ENCODE data around the gene GALNT2.
A peak's percentile ranks its signal among the peaks of the same experiment; 100 is the strongest.

The GALNT2 gene

DNA sequence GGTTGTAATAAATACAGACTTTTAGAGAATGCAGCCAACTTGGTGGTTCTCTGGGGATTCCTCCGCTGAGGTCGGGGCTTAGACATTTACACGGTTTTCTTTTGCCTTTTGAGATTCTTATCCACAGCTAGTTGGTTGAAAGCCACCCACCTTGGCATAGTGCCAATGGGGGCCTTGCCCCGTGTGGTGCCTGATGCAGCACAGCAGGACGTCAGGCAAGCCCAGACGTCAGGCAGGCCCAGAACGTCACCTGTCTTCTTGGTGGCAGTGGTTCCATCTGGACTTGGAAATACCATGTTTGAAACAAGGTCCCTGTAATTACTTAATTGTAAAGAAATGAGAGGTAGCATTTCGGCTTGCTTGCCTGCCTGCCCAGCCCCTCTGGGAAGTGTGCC lies 78.5 kb downstream of the GALNT2 start:
- Histone ChIP-seq H4K20me1 (peaks cover 100% of the 10 kb centered on the region), H3K9ac (peak overlapping the region; percentile 45; the same call in 1 of the 2 replicates), H3K27ac (peak overlapping the region; percentile 74), H3K36me3 (peaks cover 50% of the 10 kb centered on the region), H3K9me3 (no peaks in the 10 kb centered on the region), H3K4me3 (no peak overlapping the region), H3K27me3 (no peaks in the 10 kb centered on the region), H3K4me1 (peaks cover 100% of the 10 kb centered on the region), H3K4me2 (peak overlapping the region; percentile 82)
- no peak for TF ChIP-seq Cebpa-rat (IDR thresholded peaks at IDR 0.05)

GRCh38 chr1:230145953-230146476 lies 79.0 kb downstream of the GALNT2 start:
- Histone ChIP-seq H3K4me3 (no peak overlapping the region), H3K9ac (peak overlapping the region; percentile 45; the same call in 1 of the 2 replicates), H3K9me3 (no peaks in the 10 kb centered on the region), H4K20me1 (peaks cover 100% of the 10 kb centered on the region), H3K36me3 (peaks cover 52% of the 10 kb centered on the region), H3K27ac (peak overlapping the region; percentile 74), H3K27me3 (no peaks in the 10 kb centered on the region), H3K4me2 (peak overlapping the region; percentile 82), H3K4me1 (peaks cover 100% of the 10 kb centered on the region)
- no peak for TF ChIP-seq Cebpa-rat (IDR thresholded peaks at IDR 0.05)

- TF ChIP-seq Cebpa-rat (IDR thresholded peaks at IDR 0.05): no peak
- no peaks in the 10 kb centered on the region for H3K27me3 ChIP-seq
- H3K4me1 ChIP-seq: peaks cover 100% of the 10 kb centered on the region
- peak overlapping the region; percentile 82 for H3K4me2 ChIP-seq
- H3K36me3 ChIP-seq: peaks cover 52% of the 10 kb centered on the region
- H3K9ac ChIP-seq: peak overlapping the region; percentile 67; the same call in 1 of the 2 replicates
- peaks cover 100% of the 10 kb centered on the region for H4K20me1 ChIP-seq
- peak overlapping the region; percentile 74 for H3K27ac ChIP-seq
- no peak overlapping the region for H3K4me3 ChIP-seq
- no peaks in the 10 kb centered on the region for H3K9me3 ChIP-seq
These were observed 79.7 kb downstream of the GALNT2 start for GRCh38 chr1:230146709-230147108.

- no peak for TF ChIP-seq Cebpa-rat (IDR thresholded peaks at IDR 0.05)
- Histone ChIP-seq H3K36me3 (peaks cover 54% of the 10 kb centered on the region), H3K4me1 (peaks cover 100% of the 10 kb centered on the region), H3K4me3 (no peak overlapping the region), H3K9me3 (no peaks in the 10 kb centered on the region), H4K20me1 (peaks cover 100% of the 10 kb centered on the region), H3K27me3 (no peaks in the 10 kb centered on the region), H3K27ac (peak overlapping the region; percentile 74), H3K4me2 (peak overlapping the region; percentile 82), H3K9ac (peak overlapping the region; percentile 67)
These were observed 80.5 kb downstream of the GALNT2 start for GRCh38 chr1:230147253-230148125.

DNA sequence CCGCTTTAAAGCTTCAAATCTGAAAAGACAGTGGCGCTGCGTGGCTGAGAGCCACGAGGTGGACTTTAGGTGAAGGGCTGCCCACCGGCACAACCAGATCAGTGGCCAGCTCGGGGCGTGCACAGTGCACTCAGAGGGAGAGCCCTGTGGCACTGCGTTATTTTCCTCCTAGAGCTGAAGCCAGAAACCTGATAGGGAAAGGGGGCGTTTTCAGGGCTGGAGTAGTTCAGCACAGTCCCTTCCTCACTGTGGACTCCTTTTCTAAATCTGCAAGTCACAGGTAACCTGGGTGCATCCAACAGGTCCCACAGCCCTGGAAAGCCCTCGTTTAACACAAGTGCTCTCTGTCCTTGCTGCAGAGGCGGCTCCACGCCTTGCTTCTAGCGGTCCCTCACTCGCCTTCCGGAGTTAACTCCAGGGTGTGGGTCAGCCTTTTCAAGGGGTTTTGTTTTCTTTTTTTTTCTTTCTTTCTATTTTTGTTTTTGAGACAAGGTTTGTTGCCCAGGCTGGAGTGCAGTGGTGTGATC lies 81.2 kb downstream of the GALNT2 start:
- peaks cover 100% of the 10 kb centered on the region for H3K4me1 ChIP-seq
- H3K27me3 ChIP-seq: no peaks in the 10 kb centered on the region
- peak overlapping the region; percentile 82 for H3K4me2 ChIP-seq
- TF ChIP-seq Cebpa-rat (IDR thresholded peaks at IDR 0.05): no peak
- H3K36me3 ChIP-seq: peaks cover 56% of the 10 kb centered on the region
- peak overlapping the region; percentile 74 for H3K27ac ChIP-seq
- no peak overlapping the region for H3K4me3 ChIP-seq
- no peaks in the 10 kb centered on the region for H3K9me3 ChIP-seq
- peak overlapping the region; percentile 67 for H3K9ac ChIP-seq
- peaks cover 100% of the 10 kb centered on the region for H4K20me1 ChIP-seq

GRCh38 chr1:230148768-230149469 lies 81.9 kb downstream of the GALNT2 start:
- TF ChIP-seq Cebpa-rat (IDR thresholded peaks at IDR 0.05): no peak
- Histone ChIP-seq H3K4me3 (0 out of 2 replicates have a peak overlapping the region, but pooled peaks have one; percentile 48), H4K20me1 (peaks cover 100% of the 10 kb centered on the region), H3K9ac (peak overlapping the region; percentile 67), H3K9me3 (no peaks in the 10 kb centered on the region), H3K4me1 (peaks cover 100% of the 10 kb centered on the region), H3K4me2 (peak overlapping the region; percentile 82), H3K27me3 (no peaks in the 10 kb centered on the region), H3K36me3 (peaks cover 56% of the 10 kb centered on the region), H3K27ac (peak overlapping the region; percentile 74)

- no peak for TF ChIP-seq Cebpa-rat (IDR thresholded peaks at IDR 0.05)
- H3K27ac ChIP-seq: peak overlapping the region; percentile 74
- no peaks in the 10 kb centered on the region for H3K9me3 ChIP-seq
- peaks cover 57% of the 10 kb centered on the region for H3K36me3 ChIP-seq
- H3K27me3 ChIP-seq: no peaks in the 10 kb centered on the region
- H3K4me2 ChIP-seq: peak overlapping the region; percentile 82
- peak overlapping the region; percentile 67 for H3K9ac ChIP-seq
- H4K20me1 ChIP-seq: peaks cover 100% of the 10 kb centered on the region
- H3K4me3 ChIP-seq: peak overlapping the region; percentile 48
- H3K4me1 ChIP-seq: peaks cover 100% of the 10 kb centered on the region
These were observed 82.9 kb downstream of the GALNT2 start for GRCh38 chr1:230149751-230150584.

GRCh38 chr1:230150615-230151014 lies 83.6 kb downstream of the GALNT2 start:
- Histone ChIP-seq H3K4me2 (peak overlapping the region; percentile 82), H3K4me3 (no peak overlapping the region), H3K9ac (peak overlapping the region; percentile 67; the same call in 1 of the 2 replicates), H3K36me3 (peaks cover 64% of the 10 kb centered on the region), H4K20me1 (peaks cover 100% of the 10 kb centered on the region), H3K9me3 (no peaks in the 10 kb centered on the region), H3K27ac (peak overlapping the region; percentile 74), H3K27me3 (no peaks in the 10 kb centered on the region), H3K4me1 (peaks cover 100% of the 10 kb centered on the region)
- TF ChIP-seq Cebpa-rat (IDR thresholded peaks at IDR 0.05): no peak
